PC-9 (cell line): ENCODE data around the gene TSPEAR. TPM values are rescaled to one million over a fixed set of nuclear protein-coding genes. Genes with fewer than 3 reads are reported as not detected.

Source experiments
- BruUV-seq: library from RNA; stranded (reverse); fragments of 400-500 nt; replicated peaks from 2 replicates; lab custom pipeline; 2021; lab: Mats Ljungman, UMichigan
- CTCF ChIA-PET: fragments of 300-600 bp; sonication (Branson Sonifier 250); formaldehyde crosslinking; loops from one replicate; lab custom pipeline; 2022; ENCODE audit warnings: antibody characterized with exemption; lab: Charles Lee
- POLR2A ChIA-PET: fragments of 300-600 bp; sonication (Branson Sonifier 250); formaldehyde crosslinking; loops from one replicate; lab custom pipeline; 2022; ENCODE audit warnings: antibody characterized with exemption; ENCODE audit not compliant: unreplicated experiment; lab: Charles Lee
- DNase-seq, 2 experiments: peaks; one replicate each; pipeline versions ENCODE4 v3.0.0 to v3.0.0-alpha.2; 2015 to 2022; ENCODE audit warnings: mixed read lengths in 1 of 2
- H2AFZ ChIP-seq: fragments of 200-600 bp; sonication (generic); 2 replicates; pipeline ENCODE4 v1.8.1; 2017; ENCODE audit warnings: antibody characterized with exemption
- H3F3A ChIP-seq: fragments of 200-600 bp; sonication (generic); 2 replicates; pipeline ENCODE4 v1.8.1; 2017; ENCODE audit warnings: antibody characterized with exemption, mild to moderate bottlenecking, low read depth; ENCODE audit not compliant: insufficient read depth
- H3K27ac ChIP-seq: fragments of 200-600 bp; sonication (generic); 2 replicates; pipeline ENCODE4 v1.6.1; 2016; ENCODE audit warnings: mixed run types
- H3K27me3 ChIP-seq: fragments of 200-600 bp; sonication (generic); 2 replicates; pipeline ENCODE4 v1.6.1; 2016; ENCODE audit warnings: low read depth, mixed run types; ENCODE audit not compliant: insufficient read depth
- H3K36me3 ChIP-seq: fragments of 200-600 bp; sonication (generic); 2 replicates; pipeline ENCODE4 v1.6.1; 2016; ENCODE audit warnings: low read depth, mixed run types
- H3K4me1 ChIP-seq: fragments of 200-600 bp; sonication (generic); replicated peaks from 2 replicates; pipeline ENCODE4 v1.6.1; 2016; ENCODE audit warnings: mixed run types; ENCODE audit not compliant: insufficient read depth
- H3K4me2 ChIP-seq: fragments of 200-600 bp; sonication (generic); 2 replicates; pipeline ENCODE4 v1.6.1; 2017; ENCODE audit warnings: mixed run types
- H3K4me3 ChIP-seq: fragments of 200-600 bp; sonication (generic); 2 replicates; pipeline ENCODE4 v1.6.1; 2016; ENCODE audit warnings: mixed run types
- H3K79me2 ChIP-seq: fragments of 200-600 bp; sonication (generic); 2 replicates; pipeline ENCODE4 v1.6.1; 2017; ENCODE audit warnings: low read depth, mixed run types
- H3K9me2 ChIP-seq: fragments of 200-600 bp; sonication (generic); 2 replicates; pipeline ENCODE4 v1.8.1; 2017; ENCODE audit warnings: mild to moderate bottlenecking; ENCODE audit not compliant: insufficient read depth
- H3K9me3 ChIP-seq: fragments of 200-600 bp; sonication (generic); 2 replicates; pipeline ENCODE4 v1.8.1; 2016; ENCODE audit warnings: low read depth; ENCODE audit not compliant: insufficient read depth
- H4K20me1 ChIP-seq: fragments of 200-600 bp; sonication (generic); 2 replicates; pipeline ENCODE4 v1.8.1; 2017; ENCODE audit not compliant: insufficient read depth
- CTCF ChIP-seq: fragments of 200-600 bp; sonication (generic); conservative IDR thresholded peaks from 2 replicates; pipeline ENCODE4 v1.6.1; 2017; ENCODE audit warnings: mixed run types, antibody characterized with exemption, mild to moderate bottlenecking, moderate library complexity
- EZH2 ChIP-seq: fragments of 200-600 bp; sonication (generic); IDR thresholded peaks from 2 replicates; pipeline ENCODE4 v1.8.0; 2017; ENCODE audit warnings: antibody characterized with exemption, low read depth
- intact Hi-C: fragments of 100-400 bp; cut with micrococcal nuclease; formaldehyde crosslinking; loops from one replicate; pipeline ENCODE4 v1.10.0; 2022; ENCODE audit not compliant: unreplicated experiment
- total RNA-seq: library from RNA; stranded (reverse); gene quantifications from 2 replicates; pipeline ENCODE4 v1.2.3, GENCODE V29; 2021

TSPEAR gene
- total RNA-seq, 1 experiment from 2014 or later: not detected

- ChIA-PET CTCF (no interaction called here), POLR2A (no interaction called here)
- Histone ChIP-seq H3K4me1 (peaks cover 10% of the 10 kb centered on the region; the same call in 1 of the 2 replicates), H3K9me2 (no peaks in the 10 kb centered on the region), H3K79me2 (no peaks in the 10 kb centered on the region), H3K27ac (no peak overlapping the region), H3K9me3 (no peaks in the 10 kb centered on the region), H4K20me1 (no peaks in the 10 kb centered on the region), H3F3A (no peaks in the 10 kb centered on the region), H3K27me3 (peaks cover 33% of the 10 kb centered on the region), H3K4me2 (no peak overlapping the region), H2AFZ (no peak overlapping the region), H3K4me3 (no peak overlapping the region), H3K36me3 (no peaks in the 10 kb centered on the region)
- DNase-seq: no peak
- TF ChIP-seq EZH2 (no peak), CTCF (no peak)
- intact Hi-C loops: no loop called here
- BruUV-seq: no TSS peak
Measured at GRCh38 chr21:44732263-44732662, 20.9 kb upstream of the TSPEAR start.

GRCh38 chr21:44730951-44731579 lies 19.7 kb upstream of the TSPEAR start:
- BruUV-seq: no TSS peak
- no peak overlapping the region for H3K27ac ChIP-seq
- ChIA-PET CTCF (no interaction called here), POLR2A (no interaction called here)
- H2AFZ ChIP-seq: no peak overlapping the region
- no peaks in the 10 kb centered on the region for H4K20me1 ChIP-seq
- 0 out of 2 replicates have a peak, but pooled peaks cover under 1% of the 10 kb centered on the region for H3K4me1 ChIP-seq
- DNase-seq: no peak
- no peaks in the 10 kb centered on the region for H3K79me2 ChIP-seq
- H3K9me3 ChIP-seq: no peaks in the 10 kb centered on the region
- H3K9me2 ChIP-seq: no peaks in the 10 kb centered on the region
- no peak overlapping the region for H3K4me2 ChIP-seq
- no peak overlapping the region for H3K4me3 ChIP-seq
- TF ChIP-seq EZH2 (no peak), CTCF (no peak)
- H3F3A ChIP-seq: no peaks in the 10 kb centered on the region
- peaks cover 44% of the 10 kb centered on the region for H3K27me3 ChIP-seq
- H3K36me3 ChIP-seq: no peaks in the 10 kb centered on the region
- intact Hi-C loops: no loop called here

- no peaks in the 10 kb centered on the region for H3K36me3 ChIP-seq
- H3K27ac ChIP-seq: no peak overlapping the region
- no peaks in the 10 kb centered on the region for H3F3A ChIP-seq
- TF ChIP-seq CTCF (no peak), EZH2 (no peak)
- intact Hi-C loops: no loop called here
- no peaks in the 10 kb centered on the region for H3K4me1 ChIP-seq
- no peak overlapping the region for H3K4me2 ChIP-seq
- H3K27me3 ChIP-seq: peaks cover 54% of the 10 kb centered on the region
- CTCF ChIA-PET: no interaction called here
- POLR2A ChIA-PET: no interaction called here
- H2AFZ ChIP-seq: no peak overlapping the region
- no TSS peak for BruUV-seq
- no peaks in the 10 kb centered on the region for H3K9me3 ChIP-seq
- no peaks in the 10 kb centered on the region for H3K9me2 ChIP-seq
- DNase-seq: no peak
- no peaks in the 10 kb centered on the region for H4K20me1 ChIP-seq
- H3K4me3 ChIP-seq: no peak overlapping the region
- no peaks in the 10 kb centered on the region for H3K79me2 ChIP-seq
Measured at GRCh38 chr21:44730028-44730395, 18.6 kb upstream of the TSPEAR start.
